HEK293T (cell line): Measurements from ENCODE around the gene MYO16.

Experiments
- ARNT ChIP-seq: fragments of 450-650 bp; IDR thresholded peaks from 2 replicates; pipeline ENCODE4 v1.6.1; 2017; ENCODE audit warnings: mild to moderate bottlenecking
- FOXA1 ChIP-seq: fragments of 450-650 bp; IDR thresholded peaks from 2 replicates; pipeline ENCODE4 v1.6.1; 2016; ENCODE audit warnings: mild to moderate bottlenecking
- FOXK2 ChIP-seq: fragments of 450-650 bp; IDR thresholded peaks from 2 replicates; pipeline ENCODE4 v1.6.1; 2016; ENCODE audit warnings: mild to moderate bottlenecking
- FOXM1 ChIP-seq: fragments of 450-650 bp; IDR thresholded peaks from 2 replicates; pipeline ENCODE4 v1.6.1; 2017; ENCODE audit warnings: mild to moderate bottlenecking, borderline replicate concordance
- HDGF ChIP-seq: fragments of 450-650 bp; IDR thresholded peaks from 2 replicates; pipeline ENCODE4 v1.6.1; 2017; ENCODE audit warnings: antibody characterized with exemption, borderline replicate concordance
- L3MBTL2 ChIP-seq: fragments of 450-650 bp; conservative IDR thresholded peaks from 2 replicates; pipeline ENCODE4 v1.6.1; 2016; ENCODE audit warnings: mild to moderate bottlenecking
- LEF1 ChIP-seq: fragments of 450-650 bp; IDR thresholded peaks from 2 replicates; pipeline ENCODE4 v1.6.1; 2017; ENCODE audit warnings: mild to moderate bottlenecking, borderline replicate concordance
- NFRKB ChIP-seq: fragments of 450-650 bp; IDR thresholded peaks from 2 replicates; pipeline ENCODE4 v1.6.1; 2016; ENCODE audit warnings: mild to moderate bottlenecking, moderate library complexity
- SP1 ChIP-seq: fragments of 450-650 bp; IDR thresholded peaks from 2 replicates; pipeline ENCODE4 v1.6.1; 2017
- SUZ12 ChIP-seq: fragments of 450-650 bp; IDR thresholded peaks from 2 replicates; pipeline ENCODE4 v1.6.1; 2016; ENCODE audit warnings: mild to moderate bottlenecking
- TARDBP ChIP-seq: fragments of 450-650 bp; IDR thresholded peaks from 2 replicates; pipeline ENCODE4 v1.6.1; 2016
- ZNF384 ChIP-seq: fragments of 450-650 bp; IDR thresholded peaks from 2 replicates; pipeline ENCODE4 v1.6.1; 2016
- TF ChIP-seq, protein P1 (sequence below): fragments of 450-650 bp; IDR thresholded peaks from 2 replicates; pipeline ENCODE4 v1.6.1; 2016

DNA sequence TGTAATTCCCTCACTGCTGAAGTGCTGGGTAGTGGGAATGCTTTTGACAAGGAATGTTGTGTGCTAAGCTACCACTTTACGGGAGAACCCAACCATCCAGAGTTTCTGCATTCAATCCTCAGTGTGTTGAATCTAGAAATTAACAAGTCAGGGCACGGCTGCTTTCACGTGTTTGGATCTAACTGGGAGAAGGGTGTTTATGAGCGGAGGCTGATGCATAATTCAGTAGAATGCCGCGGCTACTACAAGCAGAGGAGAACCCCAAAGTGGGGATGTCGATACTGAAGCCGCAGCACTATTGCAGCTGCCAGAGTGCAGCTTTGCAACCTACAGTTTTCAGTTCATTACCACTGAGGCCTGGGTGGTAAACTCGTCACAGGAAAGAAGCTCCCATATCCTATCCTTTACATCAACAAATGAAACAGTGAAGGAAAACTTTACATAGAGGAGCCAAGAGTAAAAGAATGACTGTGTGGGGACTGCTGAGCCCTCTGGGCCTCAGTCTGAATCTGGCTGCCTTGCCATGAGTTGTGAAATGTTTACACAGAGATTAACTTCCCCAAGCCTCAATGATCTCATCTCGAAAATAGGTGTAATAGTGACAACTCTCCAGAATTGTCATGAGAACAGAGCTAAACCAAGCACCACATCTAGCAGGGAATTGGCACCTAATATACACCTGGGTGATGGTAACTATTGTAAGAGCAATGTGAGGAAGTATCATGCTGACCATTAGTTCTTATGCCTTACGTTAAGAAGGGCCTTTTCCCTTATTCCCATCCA lies 531.7 kb downstream of the MYO16 start:
- TF ChIP-seq SP1, result no peak
- TF ChIP-seq SUZ12, result no peak
- no peak for TF ChIP-seq HDGF
- TF ChIP-seq ARNT, result no peak
- no peak for TF ChIP-seq TARDBP
- TF ChIP-seq NFRKB, result no peak
- no peak for TF ChIP-seq ZNF384
- no peak for TF ChIP-seq FOXM1
- TF ChIP-seq L3MBTL2, result no peak
- TF ChIP-seq FOXA1, result no peak
- TF ChIP-seq, protein P1, sequence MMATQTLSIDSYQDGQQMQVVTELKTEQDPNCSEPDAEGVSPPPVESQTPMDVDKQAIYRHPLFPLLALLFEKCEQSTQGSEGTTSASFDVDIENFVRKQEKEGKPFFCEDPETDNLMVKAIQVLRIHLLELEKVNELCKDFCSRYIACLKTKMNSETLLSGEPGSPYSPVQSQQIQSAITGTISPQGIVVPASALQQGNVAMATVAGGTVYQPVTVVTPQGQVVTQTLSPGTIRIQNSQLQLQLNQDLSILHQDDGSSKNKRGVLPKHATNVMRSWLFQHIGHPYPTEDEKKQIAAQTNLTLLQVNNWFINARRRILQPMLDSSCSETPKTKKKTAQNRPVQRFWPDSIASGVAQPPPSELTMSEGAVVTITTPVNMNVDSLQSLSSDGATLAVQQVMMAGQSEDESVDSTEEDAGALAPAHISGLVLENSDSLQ, result no peak
- TF ChIP-seq FOXK2, result no peak
- TF ChIP-seq LEF1, result no peak
